Activated CD4-positive, alpha-beta T cell treated with anti-CD3 and anti-CD28 coated beads, Interleukin-2, amount 10 ng/mL, durations not matched to agents 24 days and 14 days (primary cell): ENCODE data around the gene KDM4E. TPM values are rescaled to one million over a fixed set of nuclear protein-coding genes. Genes with fewer than 3 reads are reported as not detected.

Experiments
- DNase-seq: peaks from one replicate; pipeline ENCODE4 v3.0.0; 2022
- H3K27ac Mint-ChIP-seq: one replicate; pipeline ENCODE4 v1.8.0; 2022; ENCODE audit warnings: mild to moderate bottlenecking, mixed read lengths
- H3K27me3 Mint-ChIP-seq: one replicate; pipeline ENCODE4 v1.8.0; 2022; ENCODE audit warnings: mixed read lengths
- H3K36me3 Mint-ChIP-seq: one replicate; pipeline ENCODE4 v1.8.0; 2022; ENCODE audit warnings: low read depth, mild to moderate bottlenecking, mixed read lengths
- H3K4me1 Mint-ChIP-seq: one replicate; pipeline ENCODE4 v1.8.0; 2021; ENCODE audit warnings: mixed read lengths
- H3K4me3 Mint-ChIP-seq: one replicate; pipeline ENCODE4 v1.8.0; 2022; ENCODE audit warnings: mild to moderate bottlenecking, moderate library complexity, mixed read lengths
- H3K9me3 Mint-ChIP-seq: one replicate; pipeline ENCODE4 v1.8.0; 2021; ENCODE audit warnings: mixed read lengths
- intact Hi-C: fragments of 100-400 bp; cut with micrococcal nuclease; formaldehyde crosslinking; loops from one replicate; pipeline ENCODE4 v1.15.1; 2023
- total RNA-seq: library from RNA; stranded (reverse); gene quantifications from 2 replicates; pipeline ENCODE4 v1.2.3, GENCODE V29; 2022

The KDM4E gene
- total RNA-seq, 1 donor from 2014 or later: not detected

- H3K4me3 Mint-ChIP-seq: no peak overlapping the region
- intact Hi-C loops: loop anchor here (5.0 kb wide), 4 partner anchors 188 to 652 kb away; partner anchors contain the start of gene FUT4
- peaks cover 7% of the 10 kb centered on the region for H3K36me3 Mint-ChIP-seq
- peaks cover 30% of the 10 kb centered on the region for H3K27me3 Mint-ChIP-seq
- H3K4me1 Mint-ChIP-seq: peaks cover 11% of the 10 kb centered on the region
- H3K9me3 Mint-ChIP-seq: no peaks in the 10 kb centered on the region
- H3K27ac Mint-ChIP-seq: no peak overlapping the region
- DNase-seq: peak; percentile 54
Observed at GRCh38 chr11:95065336-95065735, 40.3 kb downstream of the KDM4E start.

DNA sequence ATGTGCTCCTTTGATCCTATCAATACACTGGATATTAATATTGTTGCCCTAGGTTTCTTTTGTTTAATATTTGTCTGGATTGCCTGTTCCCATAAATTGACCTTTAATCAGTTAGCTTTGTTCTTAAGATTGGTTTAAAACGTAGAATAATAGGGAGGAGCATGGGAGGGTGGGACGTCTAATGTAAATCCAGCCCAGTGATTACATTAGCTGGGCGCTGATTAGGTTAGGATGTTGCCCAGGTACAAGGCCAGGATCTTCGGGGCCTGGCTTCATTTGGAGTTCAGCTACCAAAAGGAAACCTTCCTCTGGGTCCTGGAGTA is 41.6 kb downstream of the KDM4E start, which contains the start of gene SRSF8:
Gene SRSF8 (plus strand): TSS at position 204 of the 323 bp plus-strand sequence. CDS start 308 bp downstream, outside the sequence.
- DNase-seq: no peak
- Mint-ChIP-seq H3K36me3 (peaks cover 14% of the 10 kb centered on the region), H3K27me3 (peaks cover 24% of the 10 kb centered on the region), H3K9me3 (no peaks in the 10 kb centered on the region), H3K27ac (peak within 1 kb of the TSS; percentile 98), H3K4me1 (peaks cover 18% of the 10 kb centered on the region), H3K4me3 (peak within 1 kb of the TSS; percentile 98)
- intact Hi-C loops: loop anchor here (1.0 to 5.0 kb wide), 5 partner anchors 165 to 651 kb away; partner anchors contain the start of genes FUT4 and SESN3

DNA sequence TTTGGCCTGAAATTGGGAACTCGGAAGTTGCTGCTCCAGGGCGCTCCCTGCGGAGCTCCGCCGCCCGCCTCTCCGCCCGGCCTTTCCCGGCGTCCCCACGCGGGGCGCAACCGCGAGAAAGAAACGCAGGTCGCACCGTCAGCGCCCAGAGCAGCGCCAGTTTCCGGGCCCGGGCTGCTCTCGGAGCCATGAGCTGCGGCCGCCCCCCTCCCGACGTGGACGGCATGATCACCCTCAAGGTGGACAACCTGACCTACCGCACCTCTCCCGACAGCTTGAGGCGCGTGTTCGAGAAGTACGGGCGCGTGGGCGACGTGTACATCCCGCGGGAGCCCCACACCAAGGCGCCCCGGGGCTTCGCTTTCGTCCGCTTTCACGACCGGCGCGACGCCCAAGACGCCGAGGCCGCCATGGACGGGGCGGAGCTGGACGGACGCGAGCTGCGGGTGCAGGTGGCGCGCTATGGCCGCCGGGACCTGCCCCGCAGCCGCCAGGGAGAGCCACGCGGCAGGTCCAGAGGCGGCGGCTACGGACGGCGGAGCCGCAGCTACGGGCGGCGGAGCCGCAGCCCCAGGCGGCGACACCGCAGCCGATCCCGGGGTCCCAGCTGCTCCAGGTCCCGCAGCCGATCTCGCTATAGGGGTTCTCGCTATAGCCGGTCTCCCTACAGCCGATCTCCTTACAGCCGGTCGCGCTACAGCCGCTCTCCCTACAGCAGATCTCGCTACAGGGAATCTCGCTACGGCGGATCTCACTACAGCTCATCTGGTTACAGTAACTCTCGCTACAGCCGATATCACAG is 42.2 kb downstream of the KDM4E start:
- H3K27me3 Mint-ChIP-seq: peaks cover 18% of the 10 kb centered on the region
- no peaks in the 10 kb centered on the region for H3K9me3 Mint-ChIP-seq
- peak overlapping the region; percentile 98 for H3K4me3 Mint-ChIP-seq
- H3K27ac Mint-ChIP-seq: peak overlapping the region; percentile 98
- DNase-seq: peak; percentile 93
- peaks cover 18% of the 10 kb centered on the region for H3K4me1 Mint-ChIP-seq
- H3K36me3 Mint-ChIP-seq: peaks cover 14% of the 10 kb centered on the region
- intact Hi-C loops: loop anchor here (1.0 to 5.0 kb wide), 5 partner anchors 164 to 650 kb away; partner anchors contain the start of genes FUT4 and SESN3

DNA sequence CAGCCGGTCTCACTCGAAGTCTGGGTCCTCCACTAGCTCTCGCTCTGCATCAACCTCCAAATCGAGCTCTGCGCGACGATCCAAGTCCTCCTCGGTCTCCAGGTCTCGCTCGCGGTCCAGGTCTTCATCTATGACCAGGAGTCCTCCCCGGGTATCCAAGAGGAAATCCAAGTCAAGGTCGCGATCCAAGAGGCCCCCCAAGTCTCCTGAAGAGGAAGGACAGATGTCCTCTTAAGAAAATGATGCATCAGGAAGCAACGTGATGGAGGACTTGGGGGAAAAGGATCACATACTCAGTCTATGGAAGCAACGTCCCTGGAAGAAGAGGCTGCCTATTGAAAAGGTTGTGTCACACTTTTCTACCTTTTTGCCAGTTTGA is 42.8 kb downstream of the KDM4E start:
- peak overlapping the region; percentile 98 for H3K27ac Mint-ChIP-seq
- peak overlapping the region; percentile 98 for H3K4me3 Mint-ChIP-seq
- peaks cover 18% of the 10 kb centered on the region for H3K4me1 Mint-ChIP-seq
- DNase-seq: no peak
- peaks cover 18% of the 10 kb centered on the region for H3K36me3 Mint-ChIP-seq
- H3K9me3 Mint-ChIP-seq: no peaks in the 10 kb centered on the region
- H3K27me3 Mint-ChIP-seq: peaks cover 12% of the 10 kb centered on the region
- intact Hi-C loops: loop anchor here (1.0 to 5.0 kb wide), 11 partner anchors 16 to 939 kb away; partner anchors contain the start of genes CWC15, ENDOD1, FAM76B and FUT4

DNA sequence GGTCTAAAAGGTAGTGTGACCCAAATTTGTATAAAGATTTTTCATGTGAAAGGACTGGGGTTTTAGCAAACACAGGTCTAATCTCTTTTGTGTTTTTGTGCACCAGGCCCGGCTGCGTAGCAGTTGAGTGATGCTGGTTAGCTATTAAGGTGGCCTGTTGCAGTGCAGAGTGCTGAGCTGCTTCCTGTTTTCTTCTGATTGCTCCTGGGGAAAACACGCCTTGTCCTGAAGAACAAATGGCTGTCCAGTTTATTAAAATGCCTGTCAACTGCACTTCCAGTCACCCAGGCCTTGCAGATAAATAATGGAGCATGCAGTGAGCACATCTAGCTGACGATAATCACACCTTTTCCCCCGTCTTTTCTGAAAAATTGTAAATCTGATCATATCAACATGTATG is 43.5 kb downstream of the KDM4E start:
- Mint-ChIP-seq H3K27ac (peak overlapping the region; percentile 98), H3K27me3 (peaks cover 9% of the 10 kb centered on the region), H3K36me3 (peaks cover 21% of the 10 kb centered on the region), H3K4me3 (peak overlapping the region; percentile 98), H3K9me3 (no peaks in the 10 kb centered on the region), H3K4me1 (peaks cover 18% of the 10 kb centered on the region)
- intact Hi-C loops: loop anchor here (1.0 to 5.0 kb wide), 10 partner anchors 16 to 940 kb away; partner anchors contain the start of genes CWC15, ENDOD1, FAM76B and FUT4
- DNase-seq: peak; percentile 92

DNA sequence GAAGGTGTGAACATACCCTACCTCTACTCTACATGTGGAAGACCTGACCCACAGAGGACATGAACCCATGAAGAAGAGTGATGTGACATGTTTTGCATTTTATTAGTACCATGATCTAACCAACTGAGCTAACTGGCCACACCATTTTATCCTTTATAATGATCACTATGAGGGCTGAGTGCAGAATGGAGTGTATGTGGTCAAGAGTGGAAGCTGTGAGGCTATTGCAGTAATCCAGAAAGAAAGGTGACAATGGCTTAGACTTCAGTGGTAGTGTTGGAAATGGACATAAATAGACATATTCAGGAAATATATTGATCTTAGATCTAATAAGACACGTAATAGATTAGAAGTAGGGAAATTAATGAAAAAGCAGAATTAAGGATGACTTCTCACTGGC is 45.4 kb downstream of the KDM4E start:
- peak; percentile 48 for DNase-seq
- Mint-ChIP-seq H3K27ac (no peak overlapping the region), H3K9me3 (no peaks in the 10 kb centered on the region), H3K36me3 (peaks cover 23% of the 10 kb centered on the region), H3K27me3 (peaks cover 1% of the 10 kb centered on the region), H3K4me3 (peak overlapping the region; percentile 9), H3K4me1 (peaks cover 18% of the 10 kb centered on the region)
- intact Hi-C loops: no loop called here

GRCh38 chr11:95072948-95073347 is 47.9 kb downstream of the KDM4E start:
- H3K4me1 Mint-ChIP-seq: peaks cover 24% of the 10 kb centered on the region
- no peak for DNase-seq
- H3K36me3 Mint-ChIP-seq: peaks cover 23% of the 10 kb centered on the region
- H3K27me3 Mint-ChIP-seq: no peaks in the 10 kb centered on the region
- no peaks in the 10 kb centered on the region for H3K9me3 Mint-ChIP-seq
- intact Hi-C loops: no loop called here
- H3K4me3 Mint-ChIP-seq: no peak overlapping the region
- no peak overlapping the region for H3K27ac Mint-ChIP-seq

GRCh38 chr11:95074792-95075563 is 49.9 kb downstream of the KDM4E start:
- peaks cover 17% of the 10 kb centered on the region for H3K36me3 Mint-ChIP-seq
- DNase-seq: no peak
- no peak overlapping the region for H3K27ac Mint-ChIP-seq
- intact Hi-C loops: no loop called here
- H3K4me3 Mint-ChIP-seq: no peak overlapping the region
- H3K9me3 Mint-ChIP-seq: no peaks in the 10 kb centered on the region
- H3K4me1 Mint-ChIP-seq: peaks cover 23% of the 10 kb centered on the region
- H3K27me3 Mint-ChIP-seq: no peaks in the 10 kb centered on the region

DNA sequence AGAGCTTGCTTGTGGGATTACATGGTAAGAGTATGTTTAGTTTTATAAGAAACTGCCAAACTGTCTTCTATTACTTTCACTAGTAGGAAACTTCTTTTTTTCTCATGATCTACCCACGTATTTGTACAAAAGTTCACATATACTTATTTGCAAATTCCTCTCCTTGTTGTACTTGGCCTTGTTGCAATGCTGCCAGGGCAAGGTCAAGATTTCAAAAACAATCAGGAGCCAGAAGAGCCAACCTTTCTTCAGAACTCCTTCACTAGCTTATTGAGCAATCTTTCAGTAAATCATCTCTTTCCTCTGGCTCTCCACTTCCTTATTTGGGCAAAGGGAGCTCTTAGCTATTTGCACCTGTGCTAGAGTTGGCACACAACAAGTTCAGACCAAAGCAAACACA is 51.4 kb downstream of the KDM4E start:
- no peaks in the 10 kb centered on the region for H3K9me3 Mint-ChIP-seq
- peaks cover 10% of the 10 kb centered on the region for H3K36me3 Mint-ChIP-seq
- peaks cover 18% of the 10 kb centered on the region for H3K4me1 Mint-ChIP-seq
- H3K27ac Mint-ChIP-seq: no peak overlapping the region
- H3K4me3 Mint-ChIP-seq: no peak overlapping the region
- H3K27me3 Mint-ChIP-seq: no peaks in the 10 kb centered on the region
- DNase-seq: no peak
- intact Hi-C loops: no loop called here

GRCh38 chr11:95076981-95077380 is 51.9 kb downstream of the KDM4E start:
- H3K36me3 Mint-ChIP-seq: peaks cover 9% of the 10 kb centered on the region

More at GRCh38 chr11:95076981-95077380, 51.9 kb downstream of the KDM4E start:
- H3K9me3 Mint-ChIP-seq: no peaks in the 10 kb centered on the region
- intact Hi-C loops: no loop called here
- no peak overlapping the region for H3K27ac Mint-ChIP-seq
- peaks cover 19% of the 10 kb centered on the region for H3K4me1 Mint-ChIP-seq
- no peak for DNase-seq
- no peaks in the 10 kb centered on the region for H3K27me3 Mint-ChIP-seq
- H3K4me3 Mint-ChIP-seq: no peak overlapping the region

Other genes starting within 250 kb of the KDM4E start
- gene CWC15, start 51.7 kb upstream of the KDM4E start, total RNA-seq: 87.6 and 96.2 TPM in 2 replicates
- gene KDM4D, start 51.5 kb upstream of the KDM4E start, total RNA-seq: 1.2 TPM in 2 replicates
- not detected in 2 replicates for gene KDM4F, start 24.2 kb downstream of the KDM4E start, total RNA-seq
- 45.9 and 46.0 TPM in 2 replicates for gene SRSF8, start 41.7 kb downstream of the KDM4E start, total RNA-seq
- 34.1 and 34.3 TPM in 2 replicates for gene ENDOD1, start 64.6 kb downstream of the KDM4E start, total RNA-seq
- gene SESN3, start 205.9 kb downstream of the KDM4E start, total RNA-seq: 63.4 and 64.2 TPM in 2 replicates